ENCODE results near the gene WASF2.

DNA sequence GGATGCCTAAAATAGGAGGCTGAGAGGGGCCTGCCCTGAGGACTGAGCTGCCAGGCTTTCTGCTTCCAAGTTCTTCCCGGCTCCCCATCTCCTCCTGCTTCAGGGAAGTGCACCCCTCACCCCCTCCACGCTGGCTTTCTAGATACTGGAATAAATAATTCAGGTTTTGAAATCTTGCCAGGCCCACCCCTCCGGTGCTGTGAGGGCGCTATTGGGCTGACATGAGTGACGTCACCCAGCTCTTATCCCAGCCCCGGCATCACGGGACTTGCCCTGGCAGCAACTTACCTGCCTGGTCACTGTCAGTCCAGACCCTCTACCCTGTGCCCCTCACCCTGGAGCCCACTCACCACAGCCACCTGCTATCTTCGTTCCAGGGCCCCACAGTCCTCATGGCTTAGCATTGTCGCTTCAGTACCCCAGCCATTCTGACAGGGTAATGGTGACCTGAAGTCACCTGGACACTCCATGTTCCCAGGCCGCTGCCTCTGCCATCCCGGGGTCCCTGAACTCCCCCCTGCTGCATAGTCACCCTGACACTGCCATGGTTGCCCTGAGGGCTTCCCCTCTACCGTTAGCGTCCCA, 98.4 kb downstream of the WASF2 start:
- TF ChIP-seq, protein P1, sequence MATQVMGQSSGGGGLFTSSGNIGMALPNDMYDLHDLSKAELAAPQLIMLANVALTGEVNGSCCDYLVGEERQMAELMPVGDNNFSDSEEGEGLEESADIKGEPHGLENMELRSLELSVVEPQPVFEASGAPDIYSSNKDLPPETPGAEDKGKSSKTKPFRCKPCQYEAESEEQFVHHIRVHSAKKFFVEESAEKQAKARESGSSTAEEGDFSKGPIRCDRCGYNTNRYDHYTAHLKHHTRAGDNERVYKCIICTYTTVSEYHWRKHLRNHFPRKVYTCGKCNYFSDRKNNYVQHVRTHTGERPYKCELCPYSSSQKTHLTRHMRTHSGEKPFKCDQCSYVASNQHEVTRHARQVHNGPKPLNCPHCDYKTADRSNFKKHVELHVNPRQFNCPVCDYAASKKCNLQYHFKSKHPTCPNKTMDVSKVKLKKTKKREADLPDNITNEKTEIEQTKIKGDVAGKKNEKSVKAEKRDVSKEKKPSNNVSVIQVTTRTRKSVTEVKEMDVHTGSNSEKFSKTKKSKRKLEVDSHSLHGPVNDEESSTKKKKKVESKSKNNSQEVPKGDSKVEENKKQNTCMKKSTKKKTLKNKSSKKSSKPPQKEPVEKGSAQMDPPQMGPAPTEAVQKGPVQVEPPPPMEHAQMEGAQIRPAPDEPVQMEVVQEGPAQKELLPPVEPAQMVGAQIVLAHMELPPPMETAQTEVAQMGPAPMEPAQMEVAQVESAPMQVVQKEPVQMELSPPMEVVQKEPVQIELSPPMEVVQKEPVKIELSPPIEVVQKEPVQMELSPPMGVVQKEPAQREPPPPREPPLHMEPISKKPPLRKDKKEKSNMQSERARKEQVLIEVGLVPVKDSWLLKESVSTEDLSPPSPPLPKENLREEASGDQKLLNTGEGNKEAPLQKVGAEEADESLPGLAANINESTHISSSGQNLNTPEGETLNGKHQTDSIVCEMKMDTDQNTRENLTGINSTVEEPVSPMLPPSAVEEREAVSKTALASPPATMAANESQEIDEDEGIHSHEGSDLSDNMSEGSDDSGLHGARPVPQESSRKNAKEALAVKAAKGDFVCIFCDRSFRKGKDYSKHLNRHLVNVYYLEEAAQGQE (IDR thresholded peaks at IDR 0.05; ENCODE audit: insufficient read depth in 1 of 2, low read depth in 2 of 2, low read length in 2 of 2) = no peak
- TF ChIP-seq POLR2AphosphoS5 (IDR thresholded peaks at IDR 0.05; ENCODE audit: low read depth, low read length) = no peak
- TF ChIP-seq SIN3A (IDR thresholded peaks at IDR 0.05; ENCODE audit: borderline replicate concordance, insufficient read depth, low read length) = no peak
- TF ChIP-seq FOXP2 (optimal IDR thresholded peaks at IDR 0.05; ENCODE audit: borderline replicate concordance, extremely low read depth, extremely low read length, insufficient read depth) = no peak

Measured in PFSK-1 (cell line).